Measurements from ENCODE around the gene C5orf15. TPM values are rescaled to one million over a fixed set of nuclear protein-coding genes. Genes with fewer than 3 reads are reported as not detected.

Gene C5orf15
- total RNA-seq, 3 donors from 2014 or later (not counting 1 experiment from before 2014, with no cell fraction given): 15.2 to 19.9 (median 18.0) TPM

DNA sequence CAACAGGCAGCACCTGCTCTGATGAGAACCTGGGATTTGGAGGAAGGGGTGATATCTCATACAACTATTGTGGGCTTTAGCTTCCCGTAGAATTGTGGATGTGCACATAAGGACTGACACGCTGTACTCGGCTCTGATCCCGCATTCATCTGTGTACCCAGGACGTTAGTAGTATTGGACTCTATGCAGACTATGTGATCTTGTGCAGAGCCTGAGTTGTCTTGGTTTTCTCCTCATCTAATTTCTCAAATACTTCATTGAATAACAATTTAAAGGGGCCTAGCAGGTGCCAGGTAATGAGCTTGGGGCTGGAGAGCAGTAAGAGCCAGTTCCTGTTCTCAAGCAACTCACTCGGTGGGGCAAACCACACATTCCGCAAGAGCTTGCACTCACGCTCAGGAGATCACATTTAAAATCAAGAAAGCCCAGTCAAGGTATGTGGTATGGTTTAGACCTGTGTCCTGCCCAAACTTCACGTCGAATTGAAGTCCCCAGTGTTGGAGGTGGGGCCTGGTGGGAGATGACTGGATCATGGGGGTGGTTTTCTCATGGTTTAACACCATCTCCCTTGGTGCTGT lies 14.8 kb downstream of the C5orf15 start:
- Mint-ChIP-seq H3K36me3 (no peaks in the 10 kb centered on the region), H3K27ac (no peak overlapping the region), H3K4me3 (no peak overlapping the region), H3K9me3 (no peaks in the 10 kb centered on the region), H3K4me1 (no peaks in the 10 kb centered on the region), H3K27me3 (ENCODE audit: low read depth in 2 of 2) (no peaks in the 10 kb centered on the region)
- Histone ChIP-seq H3K4me3 (ENCODE audit: low read length) (no peak overlapping the region), H3K27me3 (ENCODE audit: control insufficient read depth, insufficient read depth, low read length) (no peaks in the 10 kb centered on the region), H3K27ac (ENCODE audit: low read length) (no peak overlapping the region), H3K9me3 (ENCODE audit: control insufficient read depth, insufficient read depth, low read length) (no peaks in the 10 kb centered on the region), H3K4me1 (ENCODE audit: control insufficient read depth, insufficient read depth, low read length) (no peaks in the 10 kb centered on the region), H3K36me3 (ENCODE audit: control insufficient read depth, insufficient read depth, low read length) (peaks cover 28% of the 10 kb centered on the region)
- WGBS (ENCODE audit: insufficient coverage): 89% methylated on average over 10 of the region's 10 CpGs
- TF ChIP-seq, protein P1, sequence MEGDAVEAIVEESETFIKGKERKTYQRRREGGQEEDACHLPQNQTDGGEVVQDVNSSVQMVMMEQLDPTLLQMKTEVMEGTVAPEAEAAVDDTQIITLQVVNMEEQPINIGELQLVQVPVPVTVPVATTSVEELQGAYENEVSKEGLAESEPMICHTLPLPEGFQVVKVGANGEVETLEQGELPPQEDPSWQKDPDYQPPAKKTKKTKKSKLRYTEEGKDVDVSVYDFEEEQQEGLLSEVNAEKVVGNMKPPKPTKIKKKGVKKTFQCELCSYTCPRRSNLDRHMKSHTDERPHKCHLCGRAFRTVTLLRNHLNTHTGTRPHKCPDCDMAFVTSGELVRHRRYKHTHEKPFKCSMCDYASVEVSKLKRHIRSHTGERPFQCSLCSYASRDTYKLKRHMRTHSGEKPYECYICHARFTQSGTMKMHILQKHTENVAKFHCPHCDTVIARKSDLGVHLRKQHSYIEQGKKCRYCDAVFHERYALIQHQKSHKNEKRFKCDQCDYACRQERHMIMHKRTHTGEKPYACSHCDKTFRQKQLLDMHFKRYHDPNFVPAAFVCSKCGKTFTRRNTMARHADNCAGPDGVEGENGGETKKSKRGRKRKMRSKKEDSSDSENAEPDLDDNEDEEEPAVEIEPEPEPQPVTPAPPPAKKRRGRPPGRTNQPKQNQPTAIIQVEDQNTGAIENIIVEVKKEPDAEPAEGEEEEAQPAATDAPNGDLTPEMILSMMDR (IDR thresholded peaks at IDR 0.05): no peak
- intact Hi-C loops (cut with micrococcal nuclease): no loop called here
- DNase-seq (no peak), ATAC-seq (no peak)

DNA sequence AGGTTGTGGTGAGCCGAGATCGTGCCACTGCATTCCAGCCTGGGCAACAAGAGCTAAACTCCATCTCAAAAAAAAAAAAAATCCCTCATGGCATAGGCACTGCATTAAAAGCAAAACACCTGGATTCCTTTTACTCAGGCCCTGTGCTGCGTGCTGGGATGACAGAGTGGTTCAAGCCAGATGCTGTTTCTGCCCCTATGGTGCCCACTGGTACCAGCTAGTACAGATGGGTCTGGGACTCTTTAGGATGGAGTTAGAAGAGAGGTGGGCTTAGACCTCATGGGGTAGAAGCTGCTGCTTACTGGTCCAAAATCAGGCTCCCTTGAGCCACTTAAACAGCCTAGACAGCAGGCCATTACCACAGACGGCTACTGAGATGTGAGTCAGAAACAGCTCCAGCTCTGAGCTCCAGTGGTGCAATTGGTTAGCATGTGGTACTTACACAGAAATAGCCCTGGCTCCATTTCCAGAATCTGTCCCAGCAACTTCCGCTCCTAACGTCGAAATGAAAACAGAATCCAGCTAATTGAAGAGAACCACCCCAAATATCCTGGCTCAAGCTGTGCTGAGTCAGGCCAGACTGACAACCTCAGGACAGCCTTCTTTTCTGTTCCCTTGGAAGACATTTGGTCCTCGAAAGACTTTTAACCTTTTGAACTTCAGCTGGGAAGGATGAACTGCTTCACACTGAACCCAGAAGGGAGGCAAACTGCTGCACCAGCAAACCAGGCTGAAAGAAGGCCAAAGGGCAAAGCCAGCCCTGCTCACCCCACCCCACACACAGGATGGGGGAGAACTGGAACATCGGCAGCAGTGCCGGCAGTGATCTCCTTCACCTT lies 15.5 kb downstream of the C5orf15 start:
- Mint-ChIP-seq H3K4me1 (no peaks in the 10 kb centered on the region), H3K27ac (no peak overlapping the region), H3K36me3 (no peaks in the 10 kb centered on the region), H3K27me3 (ENCODE audit: low read depth in 2 of 2) (no peaks in the 10 kb centered on the region), H3K9me3 (no peaks in the 10 kb centered on the region), H3K4me3 (no peak overlapping the region)
- no peak overlapping the region for H3K4me3 ChIP-seq (ENCODE audit: low read length)
- H3K27ac ChIP-seq (ENCODE audit: low read length): no peak overlapping the region
- peaks cover 26% of the 10 kb centered on the region for H3K36me3 ChIP-seq (ENCODE audit: control insufficient read depth, insufficient read depth, low read length)
- DNase-seq (no peak), ATAC-seq (no peak)
- no peaks in the 10 kb centered on the region for H3K4me1 ChIP-seq (ENCODE audit: control insufficient read depth, insufficient read depth, low read length)
- intact Hi-C loops (cut with micrococcal nuclease): no loop called here
- TF ChIP-seq, protein P1 (IDR thresholded peaks at IDR 0.05): no peak
- H3K27me3 ChIP-seq (ENCODE audit: control insufficient read depth, insufficient read depth, low read length): no peaks in the 10 kb centered on the region
- no peaks in the 10 kb centered on the region for H3K9me3 ChIP-seq (ENCODE audit: control insufficient read depth, insufficient read depth, low read length)
- 88% methylated on average over 8 of the region's 10 CpGs for WGBS (ENCODE audit: insufficient coverage)

DNA sequence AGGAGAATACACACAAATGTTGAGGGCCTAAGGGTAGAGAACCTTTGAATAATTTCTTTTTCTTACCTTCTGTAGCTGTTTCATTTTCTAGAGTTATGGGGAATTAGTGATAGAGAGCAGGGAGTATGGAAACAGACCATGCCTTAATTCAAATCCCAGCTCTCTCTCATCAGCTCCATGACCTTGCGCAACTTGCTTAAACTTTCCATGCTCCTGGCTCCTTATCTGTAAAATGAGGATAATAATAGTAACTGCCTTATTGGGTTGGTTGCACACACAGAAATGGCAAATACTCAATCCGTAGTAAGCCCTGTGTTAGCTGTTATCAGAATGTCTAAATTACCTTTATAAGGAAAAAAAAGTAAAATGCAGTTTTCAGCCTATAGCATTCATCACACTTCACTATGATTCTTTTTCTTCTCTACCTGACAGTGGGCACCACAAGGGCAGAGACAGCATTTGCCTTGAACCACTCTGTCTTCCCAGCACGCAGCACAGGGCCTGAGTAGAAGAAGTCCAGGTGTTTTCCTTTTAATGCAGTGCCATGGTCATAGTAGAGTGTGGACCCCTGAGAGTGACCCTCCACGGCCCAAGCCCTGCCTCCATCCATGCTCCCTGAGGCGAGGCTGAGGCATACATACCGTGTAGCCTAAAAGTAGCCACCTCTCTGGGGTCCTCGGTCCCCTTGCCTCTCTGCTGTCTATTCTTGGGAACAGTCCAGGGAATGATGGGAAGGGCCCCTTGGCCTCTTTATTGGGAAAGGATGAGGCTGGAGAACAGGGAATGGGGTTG lies 17.4 kb downstream of the C5orf15 start:
- Mint-ChIP-seq H3K27ac (no peak overlapping the region), H3K36me3 (no peaks in the 10 kb centered on the region), H3K4me1 (no peaks in the 10 kb centered on the region), H3K9me3 (no peaks in the 10 kb centered on the region), H3K4me3 (no peak overlapping the region), H3K27me3 (ENCODE audit: low read depth in 2 of 2) (no peaks in the 10 kb centered on the region)
- no peak for DNase-seq
- 92% methylated on average over 6 of the region's 7 CpGs for WGBS (ENCODE audit: insufficient coverage)
- Histone ChIP-seq H3K27me3 (ENCODE audit: control insufficient read depth, insufficient read depth, low read length) (no peaks in the 10 kb centered on the region), H3K9me3 (ENCODE audit: control insufficient read depth, insufficient read depth, low read length) (no peaks in the 10 kb centered on the region), H3K36me3 (ENCODE audit: control insufficient read depth, insufficient read depth, low read length) (peaks cover 9% of the 10 kb centered on the region), H3K4me1 (ENCODE audit: control insufficient read depth, insufficient read depth, low read length) (no peaks in the 10 kb centered on the region), H3K4me3 (ENCODE audit: low read length) (no peak overlapping the region), H3K27ac (ENCODE audit: low read length) (no peak overlapping the region)
- no peak for ATAC-seq
- intact Hi-C loops (cut with micrococcal nuclease): no loop called here
- TF ChIP-seq, protein P1 (IDR thresholded peaks at IDR 0.05): no peak

Data from natural killer cell (primary cell).